NCI-H1417 (cell line): ENCODE data around the gene ROBO1.
"Not testable (repeated sequence)": the region's sequence is repeated elsewhere in the genome, so short reads cannot be mapped to it uniquely, and the experiment has no call there.

ENCODE experiments used
- DNase-seq, 3 experiments: peaks; one replicate each; lab custom pipeline; 2025; lab: John Stamatoyannopoulos, UW

Gene ROBO1

GRCh38 chr3:79378064-79378463 is 389.7 kb downstream of the ROBO1 start:
- no peak for DNase-seq

- peak in 1 of 3 experiments; percentile 9 for DNase-seq
Observed at GRCh38 chr3:79369306-79369705, 398.5 kb downstream of the ROBO1 start.

- peak in 1 of 3 experiments; percentile 44 for DNase-seq
Observed at GRCh38 chr3:79368403-79368802, 399.4 kb downstream of the ROBO1 start.

GRCh38 chr3:79367803-79368202 is 400.0 kb downstream of the ROBO1 start:
- no peak for DNase-seq

DNA sequence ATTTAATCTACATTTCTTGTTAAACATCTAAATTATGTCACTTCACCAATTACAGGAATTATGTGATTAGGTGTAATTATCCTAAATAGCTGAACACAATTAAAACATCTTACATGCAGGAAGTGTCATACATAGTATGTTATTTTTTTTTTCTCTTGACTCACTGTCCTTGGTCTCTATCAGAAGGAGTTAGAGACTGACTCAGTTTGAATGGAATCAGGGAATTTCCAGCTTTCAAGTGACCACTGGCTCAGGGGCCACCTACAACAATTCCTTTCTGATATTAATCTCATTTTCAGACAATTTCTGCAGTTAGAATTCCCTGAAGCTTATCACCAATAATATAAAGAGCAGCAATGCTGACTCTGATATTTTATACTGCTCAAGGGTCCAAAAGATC is 400.7 kb downstream of the ROBO1 start:
- DNase-seq = peak in 1 of 3 experiments; percentile 29

DNA sequence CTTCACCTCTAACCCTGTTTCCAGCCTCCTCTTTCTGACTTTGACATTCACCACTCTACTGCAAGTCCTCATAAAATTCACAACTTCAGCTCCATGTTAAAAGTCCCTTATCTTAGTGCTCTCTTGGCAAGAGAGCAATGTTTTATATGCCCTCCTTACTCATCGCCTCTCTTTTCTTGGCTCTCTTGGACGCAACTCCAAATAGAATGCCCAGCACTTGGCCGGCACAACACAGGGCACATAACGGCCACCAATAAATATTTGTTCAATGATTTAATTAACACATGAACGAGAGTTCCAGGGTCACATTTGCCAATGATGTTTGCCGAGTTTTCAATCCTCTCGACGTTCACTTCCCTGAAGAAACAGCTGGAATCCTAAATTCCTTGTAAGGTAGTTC is 401.4 kb downstream of the ROBO1 start:
- peak in 1 of 3 experiments; percentile 18 for DNase-seq

DNA sequence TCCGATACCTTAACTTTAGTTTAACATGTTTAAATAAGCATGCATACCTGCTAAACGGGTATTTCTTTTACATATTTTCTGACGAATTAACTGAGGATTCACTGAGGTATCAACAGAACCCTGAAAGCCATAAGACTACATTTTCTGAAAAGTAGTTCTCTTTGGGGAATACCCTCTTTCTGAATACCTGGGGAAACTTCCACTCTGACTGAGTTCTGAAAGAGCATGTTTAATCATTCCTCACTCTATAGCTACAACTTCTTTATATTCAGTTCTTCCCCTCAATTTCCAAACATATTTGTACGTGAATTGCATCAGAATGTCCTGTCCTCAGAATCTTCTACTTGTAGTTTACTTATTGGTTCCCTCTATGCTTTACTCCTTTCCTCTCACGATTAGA is 403.0 kb downstream of the ROBO1 start:
- no peak for DNase-seq

DNA sequence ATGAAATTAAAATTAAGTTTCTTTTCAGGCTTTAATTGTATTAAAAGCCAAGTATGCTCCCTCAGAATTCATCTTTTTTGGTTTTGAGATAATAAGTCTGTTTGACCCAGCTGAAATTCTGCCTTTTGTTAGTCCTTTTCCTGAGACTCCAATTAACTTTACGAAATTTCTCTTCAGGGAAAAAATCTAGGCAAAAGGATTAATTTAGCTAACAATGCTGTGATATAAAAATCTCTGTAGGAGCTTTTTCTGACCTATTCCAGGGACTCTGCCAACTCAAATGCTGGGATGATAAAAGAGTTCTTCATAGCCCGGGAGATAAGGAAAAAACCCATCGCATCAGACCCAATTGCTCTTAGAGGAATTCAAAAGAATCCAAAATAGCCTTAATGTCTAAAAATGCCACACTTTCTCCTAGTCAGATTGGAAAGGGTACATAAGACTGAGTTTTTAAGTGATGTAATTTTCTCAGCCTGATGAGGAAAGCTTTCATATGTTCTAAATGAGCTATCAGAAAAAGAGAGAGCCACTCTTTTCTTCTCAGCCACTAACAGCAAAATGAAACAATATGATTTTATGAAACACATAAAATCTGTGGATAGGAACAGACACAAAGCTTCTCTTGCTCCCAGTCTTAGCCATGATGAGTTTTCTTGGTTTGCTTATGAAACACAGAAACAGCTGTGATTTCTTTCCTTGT is 405.1 kb downstream of the ROBO1 start:
- no peak for DNase-seq

DNA sequence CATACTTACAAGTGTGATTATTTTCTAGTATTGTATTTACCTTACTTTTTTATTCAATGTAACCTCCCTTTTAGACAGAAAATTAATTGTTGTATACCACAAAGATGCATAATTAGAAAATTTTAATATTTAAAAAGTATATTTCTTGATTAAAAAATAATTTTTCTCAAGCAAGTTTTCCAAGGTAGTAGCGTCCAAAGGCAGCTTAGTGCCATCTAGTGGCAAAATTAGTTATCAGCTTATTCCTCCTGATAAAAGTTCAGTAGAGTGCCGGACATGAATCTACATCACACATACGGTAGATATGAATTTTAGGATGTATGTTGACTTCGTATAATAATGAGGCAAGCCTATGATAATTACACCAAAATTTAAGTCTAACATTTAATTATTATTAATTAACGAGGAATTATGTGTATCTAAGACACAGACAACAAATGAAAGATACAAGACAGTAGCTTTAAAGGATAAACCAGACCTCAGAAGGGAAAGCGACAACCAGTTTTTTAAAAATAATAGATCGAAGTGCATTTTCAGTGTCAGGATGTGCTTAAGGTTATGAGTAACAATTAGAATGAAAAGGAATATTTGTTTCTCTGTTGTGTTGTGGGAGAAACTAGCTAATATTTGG is 405.9 kb downstream of the ROBO1 start:
- peak; percentile 4 to 65 (median 58) for DNase-seq

- DNase-seq = no peak
Observed at GRCh38 chr3:79358327-79358726, 409.5 kb downstream of the ROBO1 start.

- no peak for DNase-seq
Observed at GRCh38 chr3:79354179-79354688, 413.6 kb downstream of the ROBO1 start.

- DNase-seq = peak in 1 of 3 experiments; percentile 4
Observed at GRCh38 chr3:79351699-79352098, 416.1 kb downstream of the ROBO1 start.

DNA sequence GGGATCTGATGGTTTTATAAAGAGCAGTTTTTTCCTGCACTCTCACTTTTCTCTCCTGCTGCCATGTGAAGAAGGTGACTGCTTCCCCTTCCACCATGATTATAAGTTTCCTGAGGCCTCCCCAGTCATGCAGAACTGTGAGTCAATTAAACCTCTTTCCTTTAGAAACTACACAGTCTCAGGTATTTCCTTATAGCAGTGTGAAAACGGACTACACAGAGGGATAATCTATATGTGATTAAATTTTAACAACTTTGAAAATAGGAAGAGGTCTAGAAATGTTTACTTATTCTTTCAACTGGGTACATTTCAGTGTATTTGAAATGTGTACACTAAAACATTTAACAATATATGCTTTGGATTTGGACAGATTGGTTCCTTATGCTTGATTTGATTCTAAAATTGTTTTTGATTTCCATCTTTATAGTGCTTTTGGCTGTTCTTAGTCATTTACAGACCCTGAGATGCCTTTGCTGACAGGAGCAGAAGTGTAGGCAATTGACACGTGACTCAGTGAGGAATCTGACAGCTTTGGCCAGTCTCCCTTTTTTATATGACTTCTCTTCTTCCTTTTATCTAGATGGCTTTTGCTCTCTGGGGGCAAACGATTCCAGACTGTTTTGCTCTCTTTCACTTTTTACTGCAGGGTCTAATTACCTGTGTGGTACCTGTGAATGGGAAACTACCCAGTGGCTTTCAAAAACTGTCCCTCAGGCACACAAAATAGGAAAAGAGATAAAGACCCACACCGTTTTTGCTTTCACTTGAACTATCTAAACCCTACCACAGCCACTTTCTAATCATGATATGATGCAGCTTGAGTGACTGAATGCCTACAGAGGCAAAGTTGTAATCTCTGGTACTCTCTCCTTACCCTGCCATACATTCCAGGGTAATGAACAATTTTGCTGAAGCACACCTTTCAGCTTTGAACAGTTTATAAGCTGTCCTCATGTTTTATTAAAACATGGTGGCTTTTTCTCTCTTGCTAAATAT is 422.6 kb downstream of the ROBO1 start:
- DNase-seq = no peak

DNA sequence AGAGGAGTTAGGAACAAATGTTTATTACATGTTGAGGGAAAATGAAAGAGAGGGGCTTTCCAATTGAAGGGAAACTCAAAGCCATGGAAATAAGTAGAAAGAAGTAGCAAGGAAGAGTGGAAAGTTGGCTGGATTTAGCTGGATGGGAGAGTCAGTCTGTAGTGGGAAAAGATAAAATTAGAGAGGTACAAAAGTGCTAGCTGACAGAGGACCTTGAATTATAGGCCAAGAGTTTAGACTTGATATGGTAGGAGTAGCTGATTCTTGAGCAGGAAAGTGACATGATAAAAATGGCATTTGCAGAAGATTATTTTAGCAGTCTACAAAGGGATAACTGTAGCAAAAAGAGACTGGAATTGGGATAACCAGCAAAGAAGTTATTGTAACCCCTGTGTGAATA is 425.8 kb downstream of the ROBO1 start:
- DNase-seq = no peak

GRCh38 chr3:79339846-79340245 is 428.0 kb downstream of the ROBO1 start:
- peak in 2 of 3 experiments; percentile 2 to 13 for DNase-seq

DNA sequence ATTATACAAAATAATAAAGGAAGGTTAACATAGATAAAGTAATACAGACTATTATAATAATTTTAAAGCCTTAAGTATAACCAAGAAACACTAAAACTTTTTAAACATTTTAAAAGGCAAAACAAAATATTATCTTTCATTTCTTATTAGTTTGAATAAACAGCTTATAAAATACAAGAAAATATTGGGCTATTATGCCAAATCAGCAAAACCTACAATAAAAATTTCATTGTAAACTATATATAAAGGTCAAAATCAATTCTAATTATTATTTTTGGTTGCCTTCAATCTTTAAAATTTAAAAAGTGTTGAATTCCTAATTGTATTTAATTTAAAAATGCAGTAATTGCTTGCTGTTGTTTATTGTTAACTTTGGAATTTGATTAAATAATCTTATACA is 430.0 kb downstream of the ROBO1 start:
- no peak for DNase-seq

DNA sequence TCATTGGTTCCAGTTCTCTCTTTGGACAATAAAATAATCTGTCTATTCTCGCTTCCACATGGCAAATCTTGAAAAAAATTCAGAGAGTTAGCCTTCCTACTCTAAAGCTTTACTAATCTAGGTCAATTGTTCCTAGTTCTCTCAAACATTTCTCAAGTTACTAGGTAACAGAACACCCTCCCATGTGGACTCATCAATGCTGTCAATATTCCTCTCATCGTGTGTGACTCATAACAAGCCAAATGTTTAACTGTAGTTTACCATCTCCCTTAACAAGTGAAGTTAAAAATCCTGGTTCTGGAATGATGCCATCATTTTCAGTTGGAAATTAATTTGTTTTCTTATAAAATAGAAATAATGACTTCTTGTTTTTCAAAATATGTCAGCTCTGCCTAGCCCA is 438.6 kb downstream of the ROBO1 start:
- no peak for DNase-seq

GRCh38 chr3:79326642-79327041 is 441.2 kb downstream of the ROBO1 start:
- DNase-seq = no peak

DNA sequence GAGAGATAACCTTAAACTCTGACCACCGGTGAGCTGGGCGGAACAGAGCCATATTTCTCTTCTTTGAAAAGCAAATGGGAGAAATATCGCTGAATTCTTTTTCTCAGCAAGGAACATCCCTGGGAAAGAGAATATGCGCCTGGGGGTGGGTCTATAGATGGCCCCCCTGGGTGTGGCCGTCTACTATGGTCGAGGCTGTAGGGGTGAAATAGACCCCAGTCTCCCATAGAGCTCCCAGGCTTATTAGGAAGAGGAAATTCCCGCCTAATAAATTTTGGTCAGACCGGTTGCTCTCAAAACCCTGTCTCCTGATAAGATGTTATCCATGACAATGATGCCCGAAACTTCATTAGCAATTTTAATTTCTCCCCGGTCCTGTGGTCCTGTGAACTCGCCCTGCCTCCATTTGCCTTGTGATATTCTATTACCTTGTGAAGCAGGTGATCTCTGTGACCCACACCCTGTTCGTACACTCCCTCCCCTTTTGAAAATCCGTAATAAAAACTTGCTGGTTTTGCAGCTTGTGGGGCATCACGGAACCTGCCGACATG is 441.9 kb downstream of the ROBO1 start:
- DNase-seq = not testable (repeated sequence)

GRCh38 chr3:79317551-79318518 is 450.0 kb downstream of the ROBO1 start:
- no peak for DNase-seq

DNA sequence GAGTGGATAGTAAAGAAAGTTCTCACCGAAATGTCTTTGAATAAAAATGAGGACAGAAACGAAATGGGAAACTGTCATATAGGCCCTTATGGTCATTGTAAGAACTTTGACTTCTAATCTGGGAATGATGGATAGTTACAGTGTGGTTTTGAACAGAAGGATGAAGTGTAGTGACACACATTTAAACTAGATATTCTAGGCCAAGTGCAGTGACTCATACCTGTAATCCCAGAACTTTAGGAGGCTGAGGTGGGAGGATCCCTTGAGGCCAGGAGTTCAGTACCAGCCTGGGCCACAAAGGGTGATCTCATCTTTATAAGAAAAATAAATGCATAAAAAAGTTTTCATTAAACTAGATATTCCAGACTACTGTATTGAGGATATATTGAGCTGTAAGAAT is 452.8 kb downstream of the ROBO1 start:
- no peak for DNase-seq
